ENCODE measurements around the gene FHL3.
"Not testable (repeated sequence)": the region's sequence is repeated elsewhere in the genome, so short reads cannot be mapped to it uniquely, and the experiment has no call there.

FHL3 gene

DNA sequence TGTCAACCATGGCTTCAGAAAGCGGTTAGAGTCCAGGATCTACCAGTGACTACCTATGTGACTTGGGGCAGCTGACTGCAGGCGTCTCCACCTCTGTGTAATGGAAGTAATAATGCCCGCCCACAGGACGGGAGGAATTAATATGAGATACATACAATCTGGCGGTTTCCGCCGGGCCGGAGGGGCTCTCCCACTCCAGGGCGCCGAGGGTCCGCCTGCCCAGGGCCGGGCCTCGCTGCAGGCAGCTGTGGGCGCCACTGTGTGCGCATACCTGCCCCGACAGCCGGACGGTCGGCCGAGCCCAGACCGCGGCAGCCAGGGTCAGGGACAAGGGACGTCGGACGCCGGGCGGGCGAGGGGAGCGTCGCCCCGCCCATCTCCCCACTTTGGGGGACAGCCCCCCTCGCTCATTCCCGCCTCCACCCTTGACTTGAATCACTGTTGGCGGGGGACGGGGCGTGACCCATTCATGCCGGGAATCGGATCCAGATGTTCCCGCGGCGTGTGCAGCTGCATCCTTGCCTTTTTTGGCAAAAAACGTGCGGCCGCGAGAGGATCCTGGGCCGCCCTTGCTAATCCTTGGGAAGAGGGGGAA lies 9.5 kb downstream of the FHL3 start:
- DNase-seq (ENCODE audit: extremely low read depth in 1 of 2, low read depth in 1 of 2): no peak

DNA sequence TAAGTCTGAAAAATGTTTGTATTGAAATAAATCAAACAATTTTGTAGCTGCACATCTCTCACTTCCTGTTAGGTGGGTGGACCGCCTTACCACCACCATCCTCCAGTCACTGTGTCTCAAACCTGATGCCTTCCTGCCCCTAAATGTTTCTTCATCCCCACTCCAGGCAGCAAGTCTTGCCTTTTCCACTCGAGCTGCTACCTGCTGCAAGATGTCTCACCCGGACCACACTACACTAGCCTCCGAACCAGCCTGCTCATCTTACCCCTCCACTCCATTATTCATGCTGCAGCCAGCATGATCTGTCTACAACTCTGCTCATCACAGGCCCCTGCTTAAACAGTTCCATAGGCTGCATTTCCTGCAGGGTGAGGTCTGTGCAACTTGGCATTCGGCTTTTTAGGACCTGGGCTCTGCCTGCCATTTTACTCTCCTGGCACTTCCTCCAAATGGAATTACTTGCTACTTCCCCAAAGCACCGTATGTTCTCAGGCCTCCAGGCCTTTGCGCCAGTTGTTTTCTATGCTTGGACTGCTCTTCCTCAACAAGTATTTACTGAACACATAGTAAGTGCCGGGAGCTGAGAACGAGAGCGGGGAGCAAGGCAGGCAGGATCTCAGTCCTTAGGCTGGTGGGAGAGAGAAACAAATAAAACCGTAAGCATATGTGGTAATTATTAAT lies 10.3 kb downstream of the FHL3 start:
- no peak for DNase-seq (ENCODE audit: extremely low read depth in 1 of 2, low read depth in 1 of 2)

DNA sequence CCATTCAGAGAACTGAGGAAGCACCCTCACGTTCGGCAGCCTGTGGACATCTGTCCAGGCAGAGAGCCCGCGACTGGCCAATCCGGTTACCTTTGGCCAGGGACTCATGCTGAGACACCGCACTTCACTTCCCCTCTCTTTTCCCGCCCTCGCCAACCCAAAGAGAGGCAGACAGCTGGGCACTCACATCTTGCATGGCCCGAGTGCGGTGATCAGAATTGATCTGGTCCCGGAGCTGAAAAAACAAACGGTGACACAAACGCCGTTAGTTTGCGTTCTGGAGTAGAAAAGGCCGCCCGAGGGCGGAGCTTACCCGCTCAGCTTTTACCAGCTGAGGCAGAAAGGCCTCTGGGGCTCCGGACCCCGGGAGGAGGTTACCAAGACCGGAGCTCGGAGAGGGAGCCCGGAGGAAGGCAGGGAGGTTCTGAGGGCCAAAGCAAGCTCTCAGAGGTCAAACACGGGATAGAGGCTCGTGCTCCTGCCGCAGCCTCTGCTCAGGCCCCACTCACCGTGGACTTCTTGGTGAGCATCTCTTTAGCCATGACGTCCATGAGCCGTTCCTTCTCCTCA lies 15.9 kb downstream of the FHL3 start:
- DNase-seq (ENCODE audit: extremely low read depth in 1 of 2, low read depth in 1 of 2): no peak

DNA sequence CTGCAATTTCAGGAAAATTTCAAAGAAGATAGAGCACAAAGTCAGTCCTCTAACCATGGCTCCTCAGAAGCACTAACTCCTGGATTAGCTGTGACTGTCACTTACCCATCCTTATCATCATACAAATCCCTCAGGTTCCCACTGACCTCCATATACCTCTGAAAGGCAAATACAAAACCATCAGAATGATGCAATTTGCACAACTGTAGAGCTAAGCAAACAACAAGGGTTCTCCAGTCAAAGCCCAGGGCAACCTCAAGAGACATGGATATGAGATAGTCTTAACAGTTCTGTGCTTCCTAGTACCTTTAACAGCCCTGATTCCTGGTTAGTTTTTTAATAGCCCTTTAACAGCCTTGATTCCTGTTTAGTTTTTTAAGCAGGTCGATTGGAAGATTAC lies 17.6 kb downstream of the FHL3 start:
- DNase-seq (ENCODE audit: extremely low read depth in 1 of 2, low read depth in 1 of 2): no peak

DNA sequence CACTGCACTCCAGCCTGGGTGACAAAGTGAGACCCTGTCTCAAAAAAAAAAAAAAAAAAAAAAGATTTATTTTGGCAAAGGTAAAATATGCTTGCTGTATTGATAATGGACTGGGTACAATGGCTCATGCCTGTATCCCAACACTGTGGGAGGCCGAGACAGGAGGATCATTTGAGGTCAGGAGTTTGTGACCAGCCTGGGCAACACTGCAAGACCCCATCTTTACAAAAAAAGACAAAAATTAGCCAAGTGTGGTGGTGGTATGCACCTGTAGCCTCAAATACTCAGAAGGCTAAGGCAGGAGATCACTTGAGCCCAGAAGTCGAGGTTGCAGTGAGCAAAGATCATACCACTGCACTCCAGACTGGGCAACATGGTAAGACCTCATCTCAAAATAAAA lies 21.8 kb downstream of the FHL3 start:
- no peak for DNase-seq (ENCODE audit: extremely low read depth in 1 of 2, low read depth in 1 of 2)

DNA sequence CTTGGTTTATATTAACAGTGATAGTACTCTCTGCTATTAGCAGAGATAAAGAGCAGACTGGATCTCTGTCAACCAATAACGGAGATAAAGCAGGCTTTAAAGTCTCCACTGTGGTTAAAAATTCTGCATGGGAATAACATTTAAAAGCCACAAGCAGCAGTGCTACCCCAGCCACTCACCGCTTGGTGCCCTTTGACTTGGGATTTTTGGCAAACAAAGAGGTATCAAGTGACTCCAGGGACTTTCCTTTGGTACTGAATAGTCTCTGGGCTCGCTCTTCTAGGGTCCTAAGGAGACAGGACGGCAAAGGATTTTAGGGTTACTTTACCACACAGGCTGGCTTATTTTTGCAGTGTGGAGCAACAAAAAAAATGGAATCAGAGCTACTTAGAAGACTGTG lies 26.8 kb downstream of the FHL3 start:
- no peak for DNase-seq (ENCODE audit: extremely low read depth in 1 of 2, low read depth in 1 of 2)

DNA sequence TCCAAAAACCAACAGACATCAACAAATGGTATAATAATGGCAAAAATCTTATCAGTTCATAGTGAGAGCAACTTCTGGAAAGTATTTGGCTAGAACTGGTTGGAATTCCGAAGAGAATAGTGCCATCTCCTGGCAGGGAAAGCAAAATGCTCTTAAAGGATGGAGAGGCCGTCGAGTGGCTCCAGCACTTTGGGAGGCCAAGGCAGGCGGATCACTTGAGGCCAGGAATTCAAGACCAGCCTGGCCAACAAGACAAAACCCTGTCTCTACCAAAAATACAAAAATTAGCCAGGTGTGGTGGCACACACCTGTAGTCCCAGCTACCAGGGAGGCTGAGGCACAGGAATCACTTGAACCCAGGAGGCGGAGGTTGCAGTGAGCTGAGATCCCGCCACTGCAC lies 30.2 kb downstream of the FHL3 start:
- not testable (repeated sequence) for DNase-seq (ENCODE audit: extremely low read depth in 1 of 2, low read depth in 1 of 2)

DNA sequence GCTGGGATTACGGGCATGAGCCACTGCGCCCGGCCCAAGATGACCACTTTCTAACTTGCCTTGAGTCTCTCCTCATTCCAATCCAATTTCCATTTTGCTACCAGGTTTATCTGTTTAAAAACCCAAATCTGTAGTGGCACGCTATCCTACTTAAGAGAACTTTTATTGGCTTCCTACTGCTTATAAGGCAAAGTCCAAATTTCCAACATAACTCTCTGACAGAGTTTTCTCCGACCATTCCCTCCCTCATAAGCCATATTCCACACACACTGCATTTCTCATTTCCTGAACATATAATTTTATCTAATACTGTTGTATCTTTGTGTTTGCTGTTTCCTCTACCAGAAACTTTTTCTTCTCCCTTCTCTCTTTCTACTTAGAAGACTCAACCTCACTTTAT lies 30.7 kb downstream of the FHL3 start:
- no peak for DNase-seq (ENCODE audit: extremely low read depth in 1 of 2, low read depth in 1 of 2)

DNA sequence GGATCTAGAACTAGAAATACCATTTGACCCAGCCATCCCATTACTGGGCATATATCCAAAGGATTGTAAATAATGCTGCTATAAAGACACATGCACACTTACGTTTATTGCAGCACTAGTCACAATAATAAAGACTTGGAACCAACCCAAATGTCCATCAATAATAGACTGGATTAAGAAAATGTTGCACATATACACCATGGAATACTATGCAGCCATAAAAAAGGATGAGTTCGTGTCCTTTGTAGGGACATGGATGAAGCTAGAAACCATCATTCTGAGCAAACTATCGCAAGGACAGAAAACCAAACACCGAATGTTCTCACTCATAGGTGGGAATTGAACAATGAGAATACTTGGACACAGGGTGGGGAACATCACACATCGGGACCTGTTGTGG lies 31.6 kb downstream of the FHL3 start:
- DNase-seq (ENCODE audit: extremely low read depth in 1 of 2, low read depth in 1 of 2): not testable (repeated sequence)

DNA sequence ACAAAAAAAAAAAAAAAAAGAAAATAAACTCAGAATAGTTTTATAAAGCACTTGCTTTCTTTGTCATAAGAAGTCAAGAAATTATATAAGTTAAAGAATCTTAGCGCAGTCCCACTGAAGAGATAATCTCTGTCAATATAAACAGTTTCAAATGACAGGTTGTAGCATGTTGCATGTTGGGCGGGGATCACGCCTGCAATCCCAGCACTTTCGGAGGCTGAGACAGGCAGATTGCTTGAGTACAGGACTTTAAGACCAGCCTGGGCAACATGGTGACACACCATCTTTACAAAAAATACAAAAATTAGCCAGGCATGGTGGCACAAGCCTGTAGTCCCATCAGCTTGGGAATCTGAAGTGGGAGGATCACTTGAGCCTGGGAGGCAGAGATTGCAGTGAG lies 40.0 kb downstream of the FHL3 start:
- no peak for DNase-seq (ENCODE audit: extremely low read depth in 1 of 2, low read depth in 1 of 2)

DNA sequence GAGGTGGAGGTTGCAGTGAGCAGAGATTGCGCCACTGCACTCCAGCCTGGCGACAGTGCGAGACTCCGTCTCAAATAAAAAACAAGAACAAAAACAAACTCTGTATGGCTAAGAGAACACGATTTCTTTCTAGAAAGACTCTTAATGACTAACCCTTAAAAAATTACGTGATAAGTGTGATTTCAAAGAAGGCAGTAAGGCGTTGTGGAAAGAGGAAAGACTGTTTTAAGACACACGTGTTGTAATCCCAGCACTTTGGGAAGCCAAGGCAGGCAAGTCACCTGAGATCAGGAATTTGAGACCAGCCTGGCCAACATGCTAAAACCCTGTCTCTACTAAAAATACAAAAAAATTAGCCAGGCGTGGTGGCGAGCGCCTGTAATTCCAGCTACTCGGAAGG lies 41.2 kb downstream of the FHL3 start:
- not testable (repeated sequence) for DNase-seq (ENCODE audit: extremely low read depth in 1 of 2, low read depth in 1 of 2)

DNA sequence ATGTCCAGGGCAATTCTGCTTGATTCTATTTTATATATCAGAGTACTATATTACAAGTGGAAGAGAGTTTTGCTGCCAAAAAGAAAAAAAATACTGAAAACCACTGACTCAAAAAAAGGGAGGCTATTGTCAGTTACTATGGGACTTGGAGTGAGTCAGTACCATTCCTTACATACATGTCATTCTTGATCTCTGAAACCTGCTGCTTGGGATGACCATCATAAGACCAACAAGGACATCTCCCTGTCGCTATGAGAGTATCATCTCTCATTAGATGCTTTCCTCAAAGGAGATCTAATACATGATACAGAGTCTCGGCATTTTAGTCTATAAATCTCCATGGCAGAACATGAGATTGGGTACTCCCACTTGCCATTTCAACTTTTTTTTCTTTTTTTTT lies 46.6 kb downstream of the FHL3 start:
- no peak for DNase-seq (ENCODE audit: extremely low read depth in 1 of 2, low read depth in 1 of 2)

DNA sequence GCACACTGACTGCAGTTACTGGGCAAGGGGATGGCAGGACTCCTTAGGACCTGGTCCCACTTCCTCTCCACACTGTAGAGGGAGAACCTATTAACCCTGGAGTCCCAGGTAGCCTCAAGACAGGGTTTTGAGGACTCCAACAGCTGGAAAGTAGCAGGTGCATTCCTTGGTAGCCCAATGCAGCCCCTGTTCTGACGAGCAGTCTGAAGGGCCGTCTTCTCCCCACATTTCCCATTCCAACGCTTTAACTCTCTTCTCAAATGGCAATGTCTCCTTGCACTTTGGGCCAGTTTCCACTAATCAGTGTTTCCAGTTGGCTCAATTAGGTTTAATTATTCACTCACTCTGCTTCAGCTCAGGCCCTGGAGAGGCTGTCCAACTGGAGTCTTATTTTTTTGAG lies 49.6 kb downstream of the FHL3 start:
- DNase-seq (ENCODE audit: extremely low read depth in 1 of 2, low read depth in 1 of 2): no peak

DNA sequence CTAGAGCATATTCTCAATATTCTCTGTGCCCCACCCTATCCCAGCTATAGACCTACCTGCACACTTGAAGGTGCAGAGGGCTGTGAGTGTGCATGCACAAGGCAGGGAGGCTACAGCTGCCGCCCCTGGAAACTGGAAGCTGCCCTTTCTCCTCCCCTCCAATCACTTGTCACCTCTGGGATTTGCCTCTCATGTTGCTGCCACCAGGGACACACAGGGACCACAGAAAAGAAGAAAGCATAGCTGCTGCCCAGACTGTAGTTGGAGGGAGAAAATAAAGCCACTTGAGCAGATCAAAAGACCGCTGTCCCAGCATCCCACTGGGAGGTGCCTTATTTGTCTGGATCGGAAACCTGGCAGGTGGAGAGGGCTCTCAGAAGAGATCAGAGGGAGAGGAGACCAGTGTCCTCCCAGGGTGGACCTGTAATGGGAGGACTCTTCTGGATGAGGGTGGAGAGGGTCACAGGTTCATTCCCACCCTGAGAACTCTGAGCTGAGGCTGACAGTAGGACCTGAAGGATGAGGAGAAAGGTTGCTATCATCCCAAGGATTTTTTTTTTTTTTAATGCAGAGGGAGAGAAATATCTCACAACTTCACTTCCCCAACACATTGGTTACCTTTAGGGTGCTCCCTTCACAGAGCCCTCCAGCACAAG lies 50.9 kb downstream of the FHL3 start:
- no peak for DNase-seq (ENCODE audit: extremely low read depth in 1 of 2, low read depth in 1 of 2)

DNA sequence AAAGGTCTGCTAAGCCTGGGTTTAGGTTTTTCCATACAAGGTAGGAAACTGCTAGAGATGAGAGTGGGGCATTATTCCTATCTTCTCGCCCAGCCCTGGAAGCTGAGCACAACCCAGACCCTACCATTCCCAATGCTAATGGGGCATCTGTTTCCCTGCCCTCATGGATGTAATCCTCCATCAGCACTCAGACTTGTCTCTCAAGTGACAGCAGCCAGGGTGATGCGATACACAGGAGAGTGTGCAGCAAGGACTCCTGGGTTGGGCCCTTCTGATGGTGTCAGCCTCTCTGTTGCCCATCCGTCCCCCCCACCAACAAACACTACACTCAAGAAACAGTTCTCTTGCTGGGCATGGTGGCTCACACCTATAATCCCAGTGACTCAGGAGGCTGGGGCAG lies 52.6 kb downstream of the FHL3 start:
- no peak for DNase-seq (ENCODE audit: extremely low read depth in 1 of 2, low read depth in 1 of 2)

DNA sequence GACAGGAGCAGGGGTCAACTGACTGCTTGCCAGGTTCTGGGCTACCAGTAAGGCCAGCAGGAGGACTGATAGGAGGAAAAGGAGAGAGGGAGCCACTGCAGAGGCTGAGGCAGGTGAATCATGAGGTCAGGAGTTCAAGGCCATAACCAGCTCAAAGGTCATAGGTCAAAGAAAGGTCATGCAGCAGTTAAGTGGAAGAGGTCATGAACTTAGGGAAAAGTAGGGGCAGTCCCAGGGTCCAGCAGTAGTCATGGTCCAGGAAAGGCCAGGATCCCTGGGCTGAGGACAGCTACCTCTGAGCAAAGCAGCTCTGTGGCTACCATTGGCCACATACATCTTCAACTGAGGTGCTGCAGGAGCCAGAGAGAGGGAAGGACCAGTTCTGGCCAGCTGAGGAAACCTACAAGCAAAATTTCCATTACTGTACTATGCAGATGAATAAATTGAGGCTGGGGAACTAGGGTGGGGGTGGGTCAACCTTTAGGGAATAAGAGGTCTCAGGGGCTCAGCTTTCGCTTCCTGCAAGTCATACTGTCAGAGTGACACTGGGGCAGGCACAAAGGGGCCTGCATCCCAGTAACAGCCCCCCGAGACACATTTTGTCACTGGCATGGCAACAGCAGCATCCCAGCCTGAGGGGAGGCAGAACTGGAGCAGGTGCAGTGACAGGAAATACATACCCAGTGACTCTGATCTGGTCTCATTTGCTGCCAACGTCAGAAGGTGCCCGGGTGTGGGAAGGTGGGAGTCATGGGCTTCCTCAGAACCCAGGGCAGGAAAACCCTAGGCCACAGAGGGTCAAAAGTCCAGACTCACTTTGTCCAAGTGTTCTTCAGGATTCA lies 53.3 kb downstream of the FHL3 start:
- DNase-seq (ENCODE audit: extremely low read depth in 1 of 2, low read depth in 1 of 2): no peak

DNA sequence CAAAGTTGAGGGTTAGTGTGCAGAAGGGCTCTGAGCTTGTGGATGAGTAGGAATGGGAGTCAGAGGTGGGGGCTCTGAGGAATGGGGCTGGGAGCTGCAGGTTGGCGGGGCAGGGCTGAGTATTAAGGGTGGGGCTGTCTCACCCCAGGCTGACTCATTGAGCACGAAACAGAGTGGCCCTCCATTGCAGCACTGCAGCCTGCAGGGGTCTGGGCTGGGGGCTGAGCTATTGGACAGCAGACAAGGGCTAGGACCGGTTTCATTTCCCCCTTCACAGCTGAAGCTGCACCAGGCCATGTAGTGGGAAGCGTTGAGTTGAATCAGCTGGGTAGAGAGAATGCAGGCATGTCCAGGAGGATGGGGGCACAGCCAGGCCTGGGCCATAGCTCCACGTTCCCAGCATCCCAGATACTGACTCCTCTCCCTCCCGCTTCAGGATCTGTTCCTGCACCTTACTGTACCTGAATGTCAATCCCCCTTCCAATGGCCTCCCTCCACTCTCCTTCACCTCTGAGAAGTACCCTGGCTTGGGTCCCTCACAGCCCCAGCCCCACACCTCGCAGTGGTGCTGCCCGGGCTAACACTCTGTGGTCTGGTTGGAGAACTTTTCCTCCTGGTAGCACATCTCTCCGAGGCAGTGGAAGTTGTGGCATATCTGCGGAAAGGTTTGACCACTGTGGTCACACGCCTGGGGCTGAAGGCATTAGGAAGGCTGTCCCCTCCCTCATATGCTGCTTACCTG lies 54.1 kb downstream of the FHL3 start:
- no peak for DNase-seq (ENCODE audit: extremely low read depth in 1 of 2, low read depth in 1 of 2)

DNA sequence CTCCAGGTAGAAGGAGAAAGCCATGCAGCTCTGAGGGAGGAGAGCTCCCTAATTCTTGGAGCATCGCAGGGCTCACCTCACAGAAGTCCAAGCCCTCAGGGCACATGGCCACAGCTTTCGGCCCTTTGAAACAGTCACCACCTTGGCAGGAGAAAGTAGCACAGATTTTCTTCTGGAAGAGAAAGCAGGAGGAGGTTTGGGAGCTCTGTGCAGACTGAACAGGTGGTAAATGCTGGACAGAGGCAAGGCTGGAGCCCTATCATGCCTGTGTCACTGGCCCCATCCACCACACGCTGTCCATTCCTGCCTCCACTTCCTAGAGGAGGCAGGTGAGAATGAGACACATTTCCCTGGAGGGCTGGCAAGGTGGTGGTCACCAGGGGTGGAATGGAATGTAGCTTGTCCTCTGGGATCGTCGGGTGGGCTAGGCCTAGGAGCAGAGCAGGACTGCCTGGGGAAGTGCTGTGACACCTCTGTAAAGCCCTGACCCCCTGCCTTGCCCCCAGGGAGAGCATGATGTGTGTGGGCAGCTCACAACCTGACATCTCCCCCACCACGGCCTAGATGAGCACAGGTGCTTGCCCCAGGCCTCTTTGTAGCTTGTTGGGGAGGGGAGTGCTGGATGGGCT lies 55.7 kb downstream of the FHL3 start:
- DNase-seq (ENCODE audit: extremely low read depth in 1 of 2, low read depth in 1 of 2): no peak

DNA sequence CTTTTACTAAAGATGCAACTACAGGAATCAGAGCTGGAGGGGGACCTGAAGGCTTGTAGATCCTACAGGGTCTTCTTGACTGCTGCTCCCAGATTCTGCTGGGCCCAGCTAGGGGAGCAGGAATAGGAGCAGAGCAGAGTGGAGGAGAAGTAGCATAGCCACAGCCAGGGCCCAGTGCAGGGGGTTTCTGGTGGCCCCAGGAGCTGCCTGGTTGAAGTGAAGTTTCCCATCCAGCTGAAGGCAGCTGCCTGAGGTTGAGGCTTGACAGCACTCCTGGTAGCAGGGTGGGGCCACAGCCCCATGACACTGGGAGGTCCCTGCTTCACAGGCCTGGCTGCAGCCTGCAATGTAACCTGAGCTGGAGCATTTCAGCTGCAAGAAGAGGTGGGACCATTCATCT lies 56.5 kb downstream of the FHL3 start:
- no peak for DNase-seq (ENCODE audit: extremely low read depth in 1 of 2, low read depth in 1 of 2)

DNA sequence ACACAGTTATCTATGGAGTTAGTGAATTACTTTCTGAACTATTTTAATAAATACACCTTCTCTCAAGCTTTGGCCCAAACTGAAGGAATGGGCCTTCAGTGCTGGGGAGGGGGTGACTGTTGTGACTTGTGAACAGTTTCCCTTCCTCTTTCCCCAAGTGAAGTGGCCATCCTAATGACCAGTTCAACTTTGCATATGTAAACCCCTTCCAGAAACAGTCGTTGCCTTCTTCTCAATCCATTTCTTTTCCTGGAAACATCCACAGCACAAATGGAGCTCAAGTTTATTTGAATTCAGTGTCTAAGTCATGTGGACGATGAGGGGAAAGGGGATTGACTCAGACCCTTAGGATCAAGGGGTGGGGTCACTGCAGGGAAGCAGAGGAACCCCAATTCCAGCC lies 57.1 kb downstream of the FHL3 start:
- DNase-seq (ENCODE audit: extremely low read depth in 1 of 2, low read depth in 1 of 2): no peak
